DOHH2 (cell line): ENCODE results near the gene DCAF5.

Experiments used
- H3F3A ChIP-seq: fragments of 200-600 bp; sonication (generic), shearing (Covaris generic); 2 replicates; pipeline ENCODE4 v1.6.0; 2016; ENCODE audit warnings: antibody characterized with exemption, mild to moderate bottlenecking; ENCODE audit not compliant: control insufficient read depth, insufficient read depth
- H3K27ac ChIP-seq: fragments of 200-600 bp; sonication (generic); 2 replicates; pipeline ENCODE4 v1.5.1; 2014; ENCODE audit warnings: low read depth, mild to moderate bottlenecking, low read length, moderate library complexity
- H3K27me3 ChIP-seq: fragments of 200-600 bp; sonication (generic); 2 replicates; pipeline ENCODE4 v1.6.1; 2014; ENCODE audit warnings: mild to moderate bottlenecking, low read length, mixed read lengths; ENCODE audit not compliant: control insufficient read depth
- H3K36me3 ChIP-seq: fragments of 200-600 bp; sonication (generic); 2 replicates; pipeline ENCODE4 v1.6.1; 2014; ENCODE audit warnings: mild to moderate bottlenecking, low read length, moderate library complexity, mixed read lengths; ENCODE audit not compliant: control insufficient read depth
- H3K4me1 ChIP-seq: fragments of 200-600 bp; sonication (generic); 2 replicates; pipeline ENCODE4 v1.6.1; 2014; ENCODE audit warnings: mild to moderate bottlenecking, low read length, mixed read lengths; ENCODE audit not compliant: control insufficient read depth
- H3K4me2 ChIP-seq: fragments of 200-600 bp; sonication (generic); 2 replicates; pipeline ENCODE4 v1.6.0; 2014; ENCODE audit warnings: mild to moderate bottlenecking, low read length, moderate library complexity
- H3K4me3 ChIP-seq: fragments of 200-600 bp; sonication (generic); 2 replicates; pipeline ENCODE4 v1.5.1; 2014; ENCODE audit warnings: mild to moderate bottlenecking, low read length, mixed read lengths
- H3K79me2 ChIP-seq: fragments of 200-600 bp; sonication (generic); 2 replicates; pipeline ENCODE4 v1.6.1; 2014; ENCODE audit warnings: mild to moderate bottlenecking, low read length, mixed read lengths; ENCODE audit not compliant: control insufficient read depth
- H3K9me2 ChIP-seq: fragments of 200-600 bp; sonication (generic); replicated peaks from 2 replicates; pipeline ENCODE4 v1.6.1; 2014; ENCODE audit warnings: mild to moderate bottlenecking, low read length, mixed read lengths; ENCODE audit not compliant: control insufficient read depth
- H3K9me3 ChIP-seq: fragments of 200-600 bp; sonication (generic); 2 replicates; pipeline ENCODE4 v1.6.1; 2014; ENCODE audit warnings: antibody characterized with exemption, low read length, mixed read lengths; ENCODE audit not compliant: control insufficient read depth, insufficient read depth
- H4K20me1 ChIP-seq: fragments of 200-600 bp; sonication (generic); 2 replicates; pipeline ENCODE4 v1.6.0; 2014; ENCODE audit warnings: low read depth, mild to moderate bottlenecking, antibody characterized with exemption, low read length, moderate library complexity; ENCODE audit not compliant: control insufficient read depth, insufficient read depth
- CTCF ChIP-seq: fragments of 200-600 bp; sonication (generic); IDR thresholded peaks from one replicate; pipeline ENCODE4 v1.5.1; 2014; ENCODE audit warnings: antibody characterized with exemption, mild to moderate bottlenecking, low read depth, low read length; ENCODE audit not compliant: poor library complexity, severe bottlenecking
- EZH2phosphoT487 ChIP-seq: fragments of 200-600 bp; sonication (generic); IDR thresholded peaks from 2 replicates; pipeline ENCODE4 v1.6.1; 2017; ENCODE audit warnings: borderline replicate concordance, mild to moderate bottlenecking, antibody characterized with exemption, low read length, moderate library complexity, mixed read lengths

DCAF5 gene

DNA sequence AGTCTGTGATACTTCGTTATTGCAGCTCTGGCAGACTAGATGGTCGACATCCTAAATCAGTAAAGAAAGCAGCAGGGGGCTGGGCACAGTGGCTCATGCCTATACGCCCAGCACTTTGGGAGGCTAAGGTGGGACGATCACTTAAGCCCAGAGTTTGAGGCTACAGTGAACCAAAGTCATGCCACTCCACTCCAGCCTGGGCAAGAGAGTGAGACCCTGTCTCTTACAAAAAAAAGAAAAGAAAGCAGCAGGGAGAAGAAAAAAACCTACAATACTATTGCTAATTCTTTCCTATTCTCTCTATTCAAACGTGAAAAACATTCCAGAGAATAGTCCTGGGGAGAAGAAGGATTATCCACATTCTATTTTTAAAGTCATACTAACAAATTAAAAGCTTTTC, 79.5 kb downstream of the DCAF5 start:
- Histone ChIP-seq H3K4me2 (no peak overlapping the region), H3K27me3 (no peaks in the 10 kb centered on the region), H3K36me3 (peaks cover 27% of the 10 kb centered on the region), H3K79me2 (no peaks in the 10 kb centered on the region), H3F3A (no peaks in the 10 kb centered on the region), H3K4me3 (no peak overlapping the region), H3K9me3 (no peaks in the 10 kb centered on the region), H3K4me1 (no peaks in the 10 kb centered on the region), H3K27ac (no peak overlapping the region), H4K20me1 (no peaks in the 10 kb centered on the region), H3K9me2 (no peaks in the 10 kb centered on the region)
- no peak for TF ChIP-seq EZH2phosphoT487
- TF ChIP-seq CTCF = no peak

GRCh38 chr14:69072584-69072983, 80.3 kb downstream of the DCAF5 start:
- Histone ChIP-seq H3K36me3 (peaks cover 27% of the 10 kb centered on the region), H3K4me1 (no peaks in the 10 kb centered on the region), H3K4me3 (no peak overlapping the region), H3F3A (no peaks in the 10 kb centered on the region), H4K20me1 (no peaks in the 10 kb centered on the region), H3K79me2 (no peaks in the 10 kb centered on the region), H3K9me2 (no peaks in the 10 kb centered on the region), H3K27ac (no peak overlapping the region), H3K9me3 (no peaks in the 10 kb centered on the region), H3K4me2 (no peak overlapping the region), H3K27me3 (no peaks in the 10 kb centered on the region)
- TF ChIP-seq EZH2phosphoT487 (no peak), CTCF (no peak)

DNA sequence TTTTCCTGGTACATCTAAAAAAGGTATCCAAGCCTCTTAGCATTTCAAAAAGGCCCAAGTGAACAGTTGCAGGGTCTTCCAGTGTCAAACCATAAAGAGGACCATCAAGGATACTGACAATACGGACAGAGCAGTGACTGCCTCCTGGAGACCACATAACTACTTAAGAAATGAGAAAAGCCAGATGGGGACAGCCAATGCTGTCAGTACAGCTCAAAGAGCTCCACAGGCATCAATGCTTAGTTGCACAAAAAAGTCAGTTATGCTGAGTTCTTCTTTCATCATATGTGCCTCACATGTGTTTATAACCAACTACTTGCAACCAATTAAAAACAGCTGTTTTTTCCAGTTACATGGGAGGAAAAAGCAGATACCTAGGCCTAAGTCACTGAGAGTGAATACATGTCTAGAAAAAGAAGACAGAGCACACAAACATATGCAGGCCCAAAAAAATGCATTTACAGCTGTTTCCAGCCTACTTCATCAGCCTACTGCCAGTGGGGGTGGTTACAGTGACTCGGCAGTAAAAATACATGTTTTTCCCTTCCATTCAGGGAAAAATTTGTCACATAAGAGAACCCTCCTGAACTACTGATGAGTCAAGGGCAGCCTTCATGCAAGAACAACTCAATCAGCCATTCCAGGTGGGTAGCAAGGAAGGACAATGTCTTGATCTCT, 84.0 kb downstream of the DCAF5 start:
- Histone ChIP-seq H3K4me2 (no peak overlapping the region), H3K9me3 (no peaks in the 10 kb centered on the region), H3K27ac (no peak overlapping the region), H3K36me3 (peaks cover 26% of the 10 kb centered on the region), H3K4me1 (no peaks in the 10 kb centered on the region), H3K27me3 (no peaks in the 10 kb centered on the region), H3K4me3 (no peak overlapping the region), H4K20me1 (no peaks in the 10 kb centered on the region), H3K9me2 (no peaks in the 10 kb centered on the region), H3F3A (no peaks in the 10 kb centered on the region), H3K79me2 (no peaks in the 10 kb centered on the region)
- TF ChIP-seq EZH2phosphoT487 (no peak), CTCF (no peak)
